Urinary bladder (tissue), 4 donors: ENCODE measurements around the gene GALNT6. TPM values are rescaled to one million over a fixed set of nuclear protein-coding genes. Genes with fewer than 3 reads are reported as not detected.
"Not testable (repeated sequence)": the region's sequence is repeated elsewhere in the genome, so short reads cannot be mapped to it uniquely, and the experiment has no call there.

Experiments
- DNase-seq: peaks from one replicate; pipeline ENCODE4 v3.0.0-alpha.2; 2015; ENCODE audit errors: extremely low spot score
- H3K27ac ChIP-seq: one replicate; pipeline ENCODE4 v1.5.1; 2013; ENCODE audit warnings: low read depth, mild to moderate bottlenecking, moderate library complexity
- H3K36me3 ChIP-seq: one replicate; pipeline ENCODE4 v1.6.1; 2013; ENCODE audit warnings: mild to moderate bottlenecking, moderate library complexity; ENCODE audit not compliant: insufficient read depth
- H3K4me1 ChIP-seq: one replicate; pipeline ENCODE4 v1.6.1; 2013; ENCODE audit warnings: mild to moderate bottlenecking, moderate library complexity; ENCODE audit not compliant: insufficient read depth
- H3K4me3 ChIP-seq: one replicate; pipeline ENCODE4 v1.5.1; 2013; ENCODE audit warnings: low read depth, low read length
- WGBS: extraction: QIAGEN DNeasy Blood & Tissue Kit; methylation state at CpG from one replicate; pipeline ENCODE4 v1.1.7; 2013; 5-methylcytosine and 5-hydroxymethylcytosine counted together
- polyA plus RNA-seq: library from polyadenylated mRNA; stranded (reverse); fragments of 200-250 nt; gene quantifications from one replicate; pipeline ENCODE4 v1.2.3, GENCODE V29; 2013
- total RNA-seq: library from RNA; depleted of rRNA; stranded (reverse); fragments of >200 nt; gene quantifications from one replicate; pipeline ENCODE4 v1.2.3, GENCODE V29; 2014
- donor health status: healthy with polysubstance abuse.
- donor health status: healthy.

The GALNT6 gene
- total and polyA plus RNA-seq, 2 donors: 1.1 to 2.0 TPM

GRCh38 chr12:51348116-51348515 is 43.1 kb downstream of the GALNT6 start:
- DNase-seq: no peak
- no peaks in the 10 kb centered on the region for H3K36me3 ChIP-seq
- 88% methylated on average over 4 of the region's 4 CpGs for WGBS
- no peak overlapping the region for H3K27ac ChIP-seq
- no peaks in the 10 kb centered on the region for H3K4me1 ChIP-seq
- no peak overlapping the region for H3K4me3 ChIP-seq

- H3K36me3 ChIP-seq: no peaks in the 10 kb centered on the region
- DNase-seq: no peak
- no peaks in the 10 kb centered on the region for H3K4me1 ChIP-seq
- no peak within 1 kb of the TSS for H3K27ac ChIP-seq
- H3K4me3 ChIP-seq: no peak within 1 kb of the TSS
- WGBS: 89% methylated on average over 3 of the region's 3 CpGs
Measured at GRCh38 chr12:51346581-51346980, 44.6 kb downstream of the GALNT6 start, which contains the start of gene CELA1. Gene CELA1 (minus strand): TSS chr12:51346679. CDS start chr12:51346638, 41 bp downstream.

- H3K4me1 ChIP-seq: no peaks in the 10 kb centered on the region
- DNase-seq: no peak
- H3K4me3 ChIP-seq: no peak overlapping the region
- H3K27ac ChIP-seq: no peak overlapping the region
- H3K36me3 ChIP-seq: no peaks in the 10 kb centered on the region
- 78% methylated on average over 7 of the region's 7 CpGs for WGBS
Measured at GRCh38 chr12:51345681-51346080, 45.5 kb downstream of the GALNT6 start.

- 94% methylated on average over 2 of the region's 2 CpGs for WGBS
- H3K4me3 ChIP-seq: no peak overlapping the region
- no peak for DNase-seq
- no peaks in the 10 kb centered on the region for H3K4me1 ChIP-seq
- no peak overlapping the region for H3K27ac ChIP-seq
- H3K36me3 ChIP-seq: no peaks in the 10 kb centered on the region
Measured at GRCh38 chr12:51343201-51343600, 48.0 kb downstream of the GALNT6 start.

- H3K27ac ChIP-seq: no peak overlapping the region
- DNase-seq: no peak
- no peaks in the 10 kb centered on the region for H3K36me3 ChIP-seq
- no peak overlapping the region for H3K4me3 ChIP-seq
- no peaks in the 10 kb centered on the region for H3K4me1 ChIP-seq
- 89% methylated on average over 10 of the region's 10 CpGs for WGBS
Measured at GRCh38 chr12:51342416-51342815, 48.8 kb downstream of the GALNT6 start.

- peak; percentile 43 for DNase-seq
- no peak overlapping the region for H3K27ac ChIP-seq
- H3K36me3 ChIP-seq: no peaks in the 10 kb centered on the region
- H3K4me1 ChIP-seq: no peaks in the 10 kb centered on the region
- H3K4me3 ChIP-seq: no peak overlapping the region
- WGBS: 34% methylated on average over 9 of the region's 9 CpGs
Measured at GRCh38 chr12:51341251-51342007, 49.8 kb downstream of the GALNT6 start.

- H3K36me3 ChIP-seq: no peaks in the 10 kb centered on the region
Measured at GRCh38 chr12:51339750-51340149, 51.5 kb downstream of the GALNT6 start.

GRCh38 chr12:51337336-51337735 is 53.9 kb downstream of the GALNT6 start:
- not testable (repeated sequence) for H3K4me3 ChIP-seq, H3K36me3 ChIP-seq, H3K27ac ChIP-seq, H3K4me1 ChIP-seq, DNase-seq

More at GRCh38 chr12:51339750-51340149, 51.5 kb downstream of the GALNT6 start:
- Histone ChIP-seq H3K4me3 (no peak overlapping the region), H3K4me1 (no peaks in the 10 kb centered on the region), H3K27ac (no peak overlapping the region)
- 79% methylated on average over 6 of the region's 6 CpGs for WGBS
- DNase-seq: no peak

GRCh38 chr12:51335931-51336330 is 55.3 kb downstream of the GALNT6 start:
- no peak overlapping the region for H3K27ac ChIP-seq
- H3K4me1 ChIP-seq: no peaks in the 10 kb centered on the region
- 91% methylated on average over 2 of the region's 2 CpGs for WGBS
- H3K36me3 ChIP-seq: no peaks in the 10 kb centered on the region
- no peak overlapping the region for H3K4me3 ChIP-seq
- DNase-seq: no peak

GRCh38 chr12:51334764-51335163 is 56.4 kb downstream of the GALNT6 start:
- DNase-seq: no peak
- H3K4me3 ChIP-seq: no peak overlapping the region
- no peaks in the 10 kb centered on the region for H3K4me1 ChIP-seq
- 70% methylated on average over 4 of the region's 4 CpGs for WGBS
- no peak overlapping the region for H3K27ac ChIP-seq
- no peaks in the 10 kb centered on the region for H3K36me3 ChIP-seq

- Histone ChIP-seq H3K27ac (no peak overlapping the region), H3K4me1 (no peaks in the 10 kb centered on the region)
Measured at GRCh38 chr12:51333536-51333935, 57.7 kb downstream of the GALNT6 start.

GRCh38 chr12:51330186-51330585 is 61.0 kb downstream of the GALNT6 start:
- Histone ChIP-seq H3K36me3 (no peaks in the 10 kb centered on the region), H3K4me3 (no peak overlapping the region), H3K4me1 (no peaks in the 10 kb centered on the region), H3K27ac (no peak overlapping the region)
- no peak for DNase-seq

More at GRCh38 chr12:51333536-51333935, 57.7 kb downstream of the GALNT6 start:
- H3K4me3 ChIP-seq: no peak overlapping the region
- 72% methylated on average over 6 of the region's 6 CpGs for WGBS
- no peaks in the 10 kb centered on the region for H3K36me3 ChIP-seq
- DNase-seq: no peak

GRCh38 chr12:51329742-51330141 is 61.5 kb downstream of the GALNT6 start:
- WGBS: 68% methylated on average over 5 of the region's 5 CpGs

GRCh38 chr12:51328587-51328986 is 62.6 kb downstream of the GALNT6 start:
- WGBS: 86% methylated on average over 4 of the region's 4 CpGs
- DNase-seq: no peak
- no peaks in the 10 kb centered on the region for H3K36me3 ChIP-seq
- no peak overlapping the region for H3K27ac ChIP-seq
- no peaks in the 10 kb centered on the region for H3K4me1 ChIP-seq
- no peak overlapping the region for H3K4me3 ChIP-seq

More at GRCh38 chr12:51329742-51330141, 61.5 kb downstream of the GALNT6 start:
- H3K36me3 ChIP-seq: no peaks in the 10 kb centered on the region
- H3K4me1 ChIP-seq: no peaks in the 10 kb centered on the region
- no peak overlapping the region for H3K4me3 ChIP-seq
- no peak overlapping the region for H3K27ac ChIP-seq
- DNase-seq: no peak
